Stromal cell of bone marrow (primary cell): ENCODE results near the gene CD48.

Source experiments
- DNase-seq: peaks from one replicate; pipeline ENCODE4 v3.0.0-alpha.2; 2012; ENCODE audit warnings: low read depth

CD48 gene

GRCh38 chr1:160634543-160635491, 76.8 kb downstream of the CD48 start:
- DNase-seq, result no peak

DNA sequence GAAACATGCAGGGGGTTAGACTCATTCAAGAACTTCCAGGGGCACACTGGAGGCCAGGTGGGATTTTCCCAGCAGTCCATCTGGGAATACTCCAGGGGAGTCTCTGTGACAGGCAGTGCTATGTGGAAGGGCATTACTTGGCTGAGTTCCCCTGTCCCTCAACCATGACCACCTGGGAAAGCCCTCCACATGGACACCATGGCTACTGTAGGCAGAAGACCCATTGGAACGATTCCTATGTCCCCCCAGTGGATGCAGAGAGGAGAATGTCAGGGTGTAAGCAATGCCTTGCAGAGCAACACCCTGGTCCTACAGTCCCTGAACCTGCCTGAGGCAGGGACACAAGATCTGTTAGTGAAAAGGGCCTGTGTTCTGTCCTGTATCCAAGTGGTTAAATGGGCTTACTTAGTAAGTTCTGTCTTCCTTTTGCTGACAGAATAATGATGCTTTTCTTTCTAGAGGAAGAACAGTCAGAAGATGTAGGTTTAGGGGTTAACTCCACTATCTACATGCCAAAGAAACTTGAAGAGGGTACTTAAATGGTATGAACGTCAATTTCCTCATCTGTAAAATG, 78.2 kb downstream of the CD48 start:
- DNase-seq, result no peak

GRCh38 chr1:160631983-160632625, 79.5 kb downstream of the CD48 start:
- DNase-seq, result no peak

- DNase-seq, result no peak
Measured at GRCh38 chr1:160630523-160631451, 80.8 kb downstream of the CD48 start.

- DNase-seq, result no peak
Measured at GRCh38 chr1:160629286-160630210, 82.1 kb downstream of the CD48 start.

DNA sequence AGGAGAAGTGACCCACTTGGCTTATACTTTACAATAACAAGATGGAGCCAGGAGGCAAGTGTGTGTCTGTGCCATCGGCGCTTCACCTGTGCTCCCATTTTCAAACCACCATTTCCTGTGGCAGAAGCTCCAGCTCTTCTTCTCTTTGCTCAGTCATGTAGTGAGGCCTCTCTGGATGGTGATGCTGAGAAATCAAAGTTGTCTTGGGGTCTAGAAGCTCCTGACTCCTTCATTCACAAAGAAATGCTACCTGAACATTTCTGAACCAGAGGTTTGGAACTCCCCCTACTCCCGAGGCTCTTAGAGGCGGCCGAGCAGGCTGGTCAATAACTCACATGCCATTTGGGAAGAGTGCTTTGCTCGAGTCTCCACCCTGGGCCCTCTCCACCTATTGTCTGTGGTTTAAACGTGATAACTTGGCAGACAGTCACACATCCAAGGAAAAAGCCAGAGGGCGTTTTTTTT, 82.8 kb downstream of the CD48 start:
- DNase-seq, result no peak
